ENCODE measurements around the gene PDZD2. TPM values are rescaled to one million over a fixed set of nuclear protein-coding genes. Genes with fewer than 3 reads are reported as not detected.

PDZD2 gene
- total RNA-seq, 1 experiment from 2014 or later: 0.37 TPM

DNA sequence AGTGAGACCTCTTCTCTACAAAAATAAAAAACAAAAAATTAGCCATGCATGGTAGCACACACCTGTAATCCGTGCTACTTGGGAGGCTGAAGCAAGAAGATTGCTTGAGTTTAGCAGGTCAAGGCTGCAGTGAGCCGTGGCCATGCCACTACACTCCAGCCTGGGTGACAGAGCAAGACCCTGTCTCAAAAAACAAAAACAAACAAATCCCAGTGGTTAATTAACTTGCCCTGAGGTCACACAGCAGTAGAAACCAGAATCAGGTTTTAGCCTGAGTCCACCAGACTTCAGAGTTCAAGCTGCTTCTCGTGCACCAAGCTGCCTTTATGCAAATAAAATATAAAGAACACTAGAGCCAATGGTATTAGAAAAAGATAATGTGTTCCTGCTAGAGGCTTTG lies 365.5 kb downstream of the PDZD2 start:
- H3K9ac ChIP-seq (ENCODE audit: low read length): no peak overlapping the region
- CTCF ChIA-PET: no interaction called here
- H3K27me3 ChIP-seq (ENCODE audit: insufficient read depth, low read length): no peaks in the 10 kb centered on the region
- H3K4me2 ChIP-seq (ENCODE audit: low read length): no peak overlapping the region
- no peak overlapping the region for H3K27ac ChIP-seq (ENCODE audit: low read depth, low read length)
- no peaks in the 10 kb centered on the region for H3K36me3 ChIP-seq (ENCODE audit: control insufficient read depth in 1 of 2, insufficient read depth in 2 of 2, low read length in 2 of 2)
- intact Hi-C loops (cut with micrococcal nuclease): no loop called here
- H2AFZ ChIP-seq (ENCODE audit: low read depth, low read length, poor library complexity, severe bottlenecking): no peak overlapping the region
- RAD21 ChIA-PET (ENCODE audit: low non-redundant PET in 1 of 2, low total read pairs in 2 of 2, uncharacterized antibody in 2 of 2, unreplicated experiment in 2 of 2): no interaction called here
- H3K9me3 ChIP-seq (ENCODE audit: control insufficient read depth in 1 of 2, insufficient read depth in 1 of 2, low read depth in 1 of 2, low read length in 2 of 2): no peaks in the 10 kb centered on the region
- no peaks in the 10 kb centered on the region for H3K9me2 ChIP-seq (ENCODE audit: insufficient read depth)
- no peaks in the 10 kb centered on the region for H3K79me2 ChIP-seq (ENCODE audit: insufficient read depth, low read length)
- ATAC-seq (no peak), DNase-seq (ENCODE audit: low read depth, low spot score) (no peak)
- BruUV-seq (replicated peaks): no TSS peak
- no peaks in the 10 kb centered on the region for H4K20me1 ChIP-seq (ENCODE audit: insufficient read depth)
- TF ChIP-seq CBX3 (IDR thresholded peaks at IDR 0.05; ENCODE audit: low read depth) (no peak), FOSL1 (IDR thresholded peaks at IDR 0.05; ENCODE audit: low read depth) (no peak), EZH2 (IDR thresholded peaks at IDR 0.05) (no peak), SRF (IDR thresholded peaks at IDR 0.05; ENCODE audit: low read depth) (no peak), RAD21 (IDR thresholded peaks at IDR 0.05; ENCODE audit: low read depth) (no peak), SP1 (IDR thresholded peaks at IDR 0.05; ENCODE audit: low read depth) (no peak), JUND (IDR thresholded peaks at IDR 0.05) (no peak), ZNF274 (IDR thresholded peaks at IDR 0.05; ENCODE audit: low read depth, low read length) (no peak), ZFX (IDR thresholded peaks at IDR 0.05) (no peak), CEBPB (IDR thresholded peaks at IDR 0.05; ENCODE audit: low read depth) (no peak), EGR1 (IDR thresholded peaks at IDR 0.05; ENCODE audit: low read depth) (no peak), YY1 (IDR thresholded peaks at IDR 0.05; ENCODE audit: extremely low read depth, insufficient replicate concordance, low read depth, low read length) (no peak), TCF7L2 (IDR thresholded peaks at IDR 0.05; ENCODE audit: borderline replicate concordance, extremely low read depth, insufficient read depth, insufficient read length) (no peak), POLR2AphosphoS5 (IDR thresholded peaks at IDR 0.05; ENCODE audit: low read depth, low read length) (no peak), POLR2A (IDR thresholded peaks at IDR 0.05; ENCODE audit: borderline replicate concordance, extremely low read depth, insufficient read depth, insufficient read length) (no peak), EZH2phosphoT487 (IDR thresholded peaks at IDR 0.05; ENCODE audit: borderline replicate concordance) (no peak), SIN3A (IDR thresholded peaks at IDR 0.05; ENCODE audit: low read depth) (no peak)
- TF ChIP-seq, protein P1, sequence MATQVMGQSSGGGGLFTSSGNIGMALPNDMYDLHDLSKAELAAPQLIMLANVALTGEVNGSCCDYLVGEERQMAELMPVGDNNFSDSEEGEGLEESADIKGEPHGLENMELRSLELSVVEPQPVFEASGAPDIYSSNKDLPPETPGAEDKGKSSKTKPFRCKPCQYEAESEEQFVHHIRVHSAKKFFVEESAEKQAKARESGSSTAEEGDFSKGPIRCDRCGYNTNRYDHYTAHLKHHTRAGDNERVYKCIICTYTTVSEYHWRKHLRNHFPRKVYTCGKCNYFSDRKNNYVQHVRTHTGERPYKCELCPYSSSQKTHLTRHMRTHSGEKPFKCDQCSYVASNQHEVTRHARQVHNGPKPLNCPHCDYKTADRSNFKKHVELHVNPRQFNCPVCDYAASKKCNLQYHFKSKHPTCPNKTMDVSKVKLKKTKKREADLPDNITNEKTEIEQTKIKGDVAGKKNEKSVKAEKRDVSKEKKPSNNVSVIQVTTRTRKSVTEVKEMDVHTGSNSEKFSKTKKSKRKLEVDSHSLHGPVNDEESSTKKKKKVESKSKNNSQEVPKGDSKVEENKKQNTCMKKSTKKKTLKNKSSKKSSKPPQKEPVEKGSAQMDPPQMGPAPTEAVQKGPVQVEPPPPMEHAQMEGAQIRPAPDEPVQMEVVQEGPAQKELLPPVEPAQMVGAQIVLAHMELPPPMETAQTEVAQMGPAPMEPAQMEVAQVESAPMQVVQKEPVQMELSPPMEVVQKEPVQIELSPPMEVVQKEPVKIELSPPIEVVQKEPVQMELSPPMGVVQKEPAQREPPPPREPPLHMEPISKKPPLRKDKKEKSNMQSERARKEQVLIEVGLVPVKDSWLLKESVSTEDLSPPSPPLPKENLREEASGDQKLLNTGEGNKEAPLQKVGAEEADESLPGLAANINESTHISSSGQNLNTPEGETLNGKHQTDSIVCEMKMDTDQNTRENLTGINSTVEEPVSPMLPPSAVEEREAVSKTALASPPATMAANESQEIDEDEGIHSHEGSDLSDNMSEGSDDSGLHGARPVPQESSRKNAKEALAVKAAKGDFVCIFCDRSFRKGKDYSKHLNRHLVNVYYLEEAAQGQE (IDR thresholded peaks at IDR 0.05; ENCODE audit: low read depth): no peak
- TF ChIP-seq, protein P2, sequence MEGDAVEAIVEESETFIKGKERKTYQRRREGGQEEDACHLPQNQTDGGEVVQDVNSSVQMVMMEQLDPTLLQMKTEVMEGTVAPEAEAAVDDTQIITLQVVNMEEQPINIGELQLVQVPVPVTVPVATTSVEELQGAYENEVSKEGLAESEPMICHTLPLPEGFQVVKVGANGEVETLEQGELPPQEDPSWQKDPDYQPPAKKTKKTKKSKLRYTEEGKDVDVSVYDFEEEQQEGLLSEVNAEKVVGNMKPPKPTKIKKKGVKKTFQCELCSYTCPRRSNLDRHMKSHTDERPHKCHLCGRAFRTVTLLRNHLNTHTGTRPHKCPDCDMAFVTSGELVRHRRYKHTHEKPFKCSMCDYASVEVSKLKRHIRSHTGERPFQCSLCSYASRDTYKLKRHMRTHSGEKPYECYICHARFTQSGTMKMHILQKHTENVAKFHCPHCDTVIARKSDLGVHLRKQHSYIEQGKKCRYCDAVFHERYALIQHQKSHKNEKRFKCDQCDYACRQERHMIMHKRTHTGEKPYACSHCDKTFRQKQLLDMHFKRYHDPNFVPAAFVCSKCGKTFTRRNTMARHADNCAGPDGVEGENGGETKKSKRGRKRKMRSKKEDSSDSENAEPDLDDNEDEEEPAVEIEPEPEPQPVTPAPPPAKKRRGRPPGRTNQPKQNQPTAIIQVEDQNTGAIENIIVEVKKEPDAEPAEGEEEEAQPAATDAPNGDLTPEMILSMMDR (IDR thresholded peaks at IDR 0.05 in 2 of 3, conservative IDR thresholded peaks at IDR 0.05 in 1 of 3; ENCODE audit: borderline replicate concordance in 1 of 3, insufficient read depth in 1 of 3, low read depth in 2 of 3, low read length in 2 of 3): no peak
- TF ChIP-seq, protein P3, sequence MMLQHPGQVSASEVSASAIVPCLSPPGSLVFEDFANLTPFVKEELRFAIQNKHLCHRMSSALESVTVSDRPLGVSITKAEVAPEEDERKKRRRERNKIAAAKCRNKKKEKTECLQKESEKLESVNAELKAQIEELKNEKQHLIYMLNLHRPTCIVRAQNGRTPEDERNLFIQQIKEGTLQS (IDR thresholded peaks at IDR 0.05): no peak
- POLR2A ChIA-PET: no interaction called here
- no peak overlapping the region for H3K4me3 ChIP-seq (replicated peaks in 1 of 2; ENCODE audit: low read depth in 1 of 2, low read length in 2 of 2)
- no peaks in the 10 kb centered on the region for H3K4me1 ChIP-seq (ENCODE audit: control insufficient read depth in 1 of 2, insufficient read depth in 2 of 2, low read length in 2 of 2)
